OCI-M1 (cell line): ENCODE results near the gene MYO18B.
A peak's percentile ranks its signal among the peaks of the same experiment; 100 is the strongest.
"Not testable (repeated sequence)": the region's sequence is repeated elsewhere in the genome, so short reads cannot be mapped to it uniquely, and the experiment has no call there.

Experiments
- DNase-seq: peaks from one replicate; lab custom pipeline; 2025; lab: John Stamatoyannopoulos, UW

MYO18B gene

GRCh38 chr22:25942115-25942855 lies 200.3 kb downstream of the MYO18B start:
- no peak for DNase-seq

DNA sequence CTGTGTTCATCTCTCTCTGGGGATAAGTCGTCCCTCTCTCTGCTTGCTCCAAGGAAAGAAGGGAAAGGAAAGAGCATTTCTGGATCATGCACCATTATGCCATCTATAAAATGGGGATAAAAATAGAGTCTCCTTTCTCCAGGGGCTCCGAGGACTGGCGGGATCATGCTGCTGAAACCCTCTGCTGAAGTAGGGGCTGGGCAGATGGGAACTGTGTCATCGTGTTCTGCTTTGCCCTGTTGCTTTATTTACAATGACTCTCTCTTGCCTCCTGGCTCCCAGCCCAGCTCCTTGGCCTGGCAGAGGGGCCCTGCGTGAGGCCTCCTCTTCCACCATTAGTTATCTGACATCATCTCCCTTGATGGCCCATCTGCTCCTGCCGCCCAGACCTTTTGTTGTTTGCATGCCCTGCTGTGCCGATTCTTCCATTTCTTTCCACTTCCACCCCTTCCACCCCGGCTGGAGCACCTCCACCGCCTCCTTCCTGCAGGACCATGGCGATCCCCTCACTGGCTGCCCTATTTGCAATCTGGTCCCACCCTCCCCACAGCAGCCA lies 200.9 kb downstream of the MYO18B start:
- no peak for DNase-seq

GRCh38 chr22:25950111-25950510 lies 208.1 kb downstream of the MYO18B start:
- no peak for DNase-seq

DNA sequence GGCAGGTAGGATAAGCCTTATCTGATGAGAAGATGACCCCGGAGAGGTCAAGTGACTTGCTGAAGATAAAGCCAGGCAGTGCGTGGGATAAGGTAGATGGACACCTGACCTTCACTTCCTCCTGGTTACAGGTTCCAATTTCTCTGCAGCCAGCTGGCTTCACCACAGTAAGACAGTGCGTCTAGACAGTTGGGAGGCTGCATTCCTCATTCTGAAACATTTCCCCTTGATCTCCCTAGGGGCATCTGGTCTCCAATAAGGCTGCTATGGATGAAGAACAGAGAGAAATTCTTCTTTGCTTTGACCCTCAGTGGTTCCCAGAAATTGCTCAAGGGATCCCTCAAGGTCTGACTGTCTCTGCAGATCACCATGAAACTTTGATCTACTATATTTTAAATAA lies 211.3 kb downstream of the MYO18B start:
- no peak for DNase-seq

GRCh38 chr22:25953919-25954318 lies 211.9 kb downstream of the MYO18B start:
- DNase-seq = no peak

DNA sequence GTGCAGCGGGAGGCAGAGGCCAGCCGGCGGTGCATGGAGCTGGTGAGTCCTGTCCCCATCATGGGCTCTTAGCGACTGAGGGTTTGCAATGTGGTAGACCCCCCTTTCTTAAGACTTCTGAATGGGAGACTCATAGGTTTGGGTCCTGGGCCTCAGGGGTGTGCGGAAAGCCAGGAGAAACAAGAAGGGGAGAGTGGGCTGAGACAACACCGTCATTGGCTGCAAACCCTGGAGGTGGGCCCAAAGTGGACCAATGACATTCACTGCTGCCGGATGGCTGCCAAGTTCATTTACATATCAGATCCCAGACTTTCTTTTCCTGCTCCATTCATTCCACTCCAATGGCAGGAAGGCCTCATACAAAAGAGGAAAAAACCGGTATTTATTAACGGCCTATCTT lies 213.3 kb downstream of the MYO18B start:
- DNase-seq = no peak

DNA sequence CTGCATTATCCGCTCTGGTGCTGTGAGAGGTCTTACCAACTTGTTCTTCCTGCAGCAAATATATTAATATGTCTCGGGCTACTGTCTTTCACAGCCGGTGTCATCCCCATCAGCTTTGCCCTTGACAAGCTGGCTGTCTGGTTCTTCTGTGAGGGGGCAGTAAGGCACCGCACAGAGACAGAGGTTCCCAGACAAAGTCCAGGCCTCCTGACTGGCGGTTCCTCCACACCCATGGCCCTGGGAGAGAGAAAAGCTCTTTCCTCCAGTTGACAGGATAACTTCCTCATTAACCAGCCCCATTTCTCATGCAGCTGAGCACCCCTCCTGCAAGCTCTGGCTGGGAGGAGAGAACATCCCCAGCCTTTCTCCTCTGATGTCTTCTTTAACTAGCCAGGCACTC lies 214.8 kb downstream of the MYO18B start:
- DNase-seq = no peak

DNA sequence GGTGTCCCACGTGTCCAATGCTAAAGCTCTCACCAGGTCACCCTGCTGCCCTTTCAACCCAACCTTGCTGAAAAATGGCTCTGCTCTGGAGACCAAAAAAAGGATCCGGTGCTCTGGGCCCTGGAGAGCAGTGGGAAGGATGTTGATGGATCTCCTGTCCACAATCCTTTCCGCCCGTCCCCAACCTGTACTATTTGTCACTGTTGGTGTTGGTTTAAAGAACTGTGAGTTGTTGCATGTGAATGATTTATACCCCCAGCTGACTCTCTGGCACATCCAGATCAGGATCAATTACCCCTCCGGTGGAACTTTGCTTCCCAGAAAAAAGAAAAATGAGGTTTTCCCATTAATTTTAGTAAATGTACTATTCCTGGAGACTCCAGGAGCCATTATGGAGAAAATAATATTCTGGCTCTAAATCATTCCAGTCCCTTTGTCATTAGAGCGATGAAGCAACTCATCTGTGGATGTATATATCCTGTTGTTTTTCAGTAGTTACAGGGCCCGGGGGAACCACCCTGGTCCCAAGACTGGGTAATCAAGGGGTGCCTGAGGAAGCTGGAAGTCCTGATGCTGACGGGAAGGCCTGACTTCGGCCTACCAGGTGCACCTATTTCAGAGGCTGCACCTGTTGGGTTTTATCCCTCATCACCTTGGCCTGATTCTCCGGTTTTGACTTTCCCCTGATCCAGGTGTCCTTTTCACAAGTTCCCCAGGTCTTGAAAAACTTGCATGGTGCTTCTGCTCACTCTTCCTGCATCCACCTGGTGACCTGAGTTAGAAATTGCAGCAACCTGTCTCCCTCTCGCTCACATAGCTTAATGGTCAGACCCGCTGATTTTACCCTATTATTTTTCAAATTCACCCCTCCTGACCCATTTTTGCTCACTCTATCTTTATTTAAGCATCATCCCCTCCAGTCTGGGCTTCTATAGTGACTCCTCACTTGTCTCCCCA lies 218.1 kb downstream of the MYO18B start:
- DNase-seq = no peak

DNA sequence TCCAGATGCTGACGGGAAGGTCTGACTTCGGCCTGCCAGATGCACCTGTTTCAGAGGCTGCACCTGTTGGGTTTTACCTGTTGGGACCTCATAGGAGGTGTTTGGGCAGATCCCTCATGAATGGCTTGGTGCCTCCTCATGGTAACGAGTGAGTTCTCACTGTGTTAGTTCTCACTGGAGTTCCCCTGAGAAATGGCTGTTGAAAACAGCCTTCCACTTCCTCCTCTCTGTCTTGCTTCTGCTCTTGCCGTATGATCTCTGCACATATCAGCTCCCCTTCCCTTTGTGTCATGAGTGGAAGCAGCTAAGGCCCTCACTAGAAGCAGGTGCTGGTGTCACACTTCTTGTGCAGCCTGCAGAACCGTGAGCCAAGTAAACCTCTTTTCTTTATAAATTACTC lies 219.7 kb downstream of the MYO18B start:
- DNase-seq = no peak

GRCh38 chr22:25962711-25963110 lies 220.7 kb downstream of the MYO18B start:
- no peak for DNase-seq

GRCh38 chr22:25964961-25965730 lies 223.2 kb downstream of the MYO18B start:
- DNase-seq = no peak

DNA sequence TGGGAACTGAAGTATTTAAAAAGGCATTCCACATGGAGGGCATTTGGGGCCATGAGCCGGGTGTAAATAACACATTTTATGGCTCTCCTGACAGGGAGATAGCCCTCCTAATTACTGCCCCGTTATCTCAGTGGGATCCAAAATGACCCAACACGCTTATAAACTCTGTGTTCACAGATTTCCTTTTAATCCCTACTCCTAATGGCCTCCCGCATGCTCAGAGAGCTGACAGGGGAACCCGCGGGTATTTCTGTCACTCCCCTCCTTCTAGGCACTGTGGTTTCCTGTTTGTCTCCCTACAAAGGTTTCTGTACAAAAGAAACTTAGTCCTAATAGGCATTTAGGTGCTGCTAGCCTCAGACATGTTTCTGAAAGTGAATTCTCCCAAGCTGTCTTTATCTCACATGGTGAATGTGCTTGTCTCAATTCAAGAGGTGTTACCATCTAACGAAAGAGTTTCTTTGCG lies 224.5 kb downstream of the MYO18B start:
- no peak for DNase-seq

GRCh38 chr22:25969286-25969685 lies 227.3 kb downstream of the MYO18B start:
- no peak for DNase-seq

- no peak for DNase-seq
Observed at GRCh38 chr22:25969901-25970300, 227.9 kb downstream of the MYO18B start.

GRCh38 chr22:25970374-25970911 lies 228.5 kb downstream of the MYO18B start:
- DNase-seq = no peak

DNA sequence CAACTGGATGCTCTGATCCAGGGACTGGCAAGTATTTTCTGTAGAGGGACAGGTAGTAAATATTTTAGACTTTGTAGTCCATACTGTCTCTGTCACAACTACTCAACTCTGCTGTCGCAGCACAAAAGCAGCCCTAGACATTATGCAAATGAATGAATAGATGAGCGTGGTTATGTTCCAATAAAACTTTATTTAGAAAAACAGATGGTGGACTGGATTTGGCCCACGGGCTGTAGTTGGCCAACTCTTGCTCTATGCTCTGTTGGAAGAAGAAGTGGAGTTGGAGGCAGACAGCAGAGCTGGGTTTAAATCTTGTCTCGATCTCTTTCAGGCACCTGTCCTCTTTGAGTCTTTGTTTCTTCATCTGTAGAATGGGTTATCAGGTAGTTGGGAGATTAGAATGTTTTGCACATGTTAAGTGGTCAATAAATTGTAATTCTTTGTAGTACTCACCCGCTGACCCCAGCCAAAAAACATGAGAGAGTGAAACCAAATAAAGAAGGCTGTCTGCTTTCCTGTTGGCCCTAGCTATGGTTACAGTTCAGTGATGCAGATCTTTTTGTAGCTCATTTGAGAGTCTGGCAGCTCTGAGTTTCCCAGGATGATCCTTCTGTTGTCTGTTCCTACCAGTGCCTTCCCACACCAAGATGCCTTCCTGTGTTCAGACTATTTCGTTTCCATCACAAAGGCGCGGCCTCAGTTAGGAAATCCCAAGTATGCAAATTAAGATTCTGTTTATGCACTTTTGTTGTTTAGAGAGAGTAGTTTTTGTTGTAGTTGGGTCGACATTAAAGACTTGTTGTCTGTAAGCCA lies 229.2 kb downstream of the MYO18B start:
- DNase-seq = no peak

- no peak for DNase-seq
Observed at GRCh38 chr22:25972397-25972796, 230.4 kb downstream of the MYO18B start.

DNA sequence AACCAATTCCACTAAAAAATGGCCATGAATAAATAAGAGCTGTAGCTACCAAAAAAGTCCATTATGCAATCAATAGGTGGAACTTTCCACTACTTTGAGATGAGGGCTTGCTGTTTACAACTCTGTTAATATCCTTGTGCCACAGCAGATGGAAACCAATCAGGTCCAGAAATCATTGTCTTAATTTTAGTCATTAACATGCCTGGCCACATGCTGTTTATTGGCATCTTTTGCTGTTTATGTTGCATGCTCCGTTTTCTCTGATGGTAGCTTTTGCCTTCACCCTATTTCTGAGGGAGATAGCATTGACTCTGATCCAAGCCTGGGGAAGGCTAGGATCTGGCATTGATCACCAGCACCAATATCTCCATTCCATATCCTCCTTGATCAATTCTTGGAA lies 234.4 kb downstream of the MYO18B start:
- no peak for DNase-seq

GRCh38 chr22:25979968-25980367 lies 238.0 kb downstream of the MYO18B start:
- DNase-seq = no peak

GRCh38 chr22:25984911-25985310 lies 242.9 kb downstream of the MYO18B start:
- DNase-seq = not testable (repeated sequence)

- peak; percentile 71 for DNase-seq
Observed at GRCh38 chr22:25987948-25988347, 246.0 kb downstream of the MYO18B start.
